Hepatocyte (in vitro differentiated cells): ENCODE data around the gene TGM3. TPM values are rescaled to one million over a fixed set of nuclear protein-coding genes. Genes with fewer than 3 reads are reported as not detected.

Source experiments
- DNase-seq: peaks from one replicate; pipeline ENCODE4 v3.0.0-alpha.2; 2016; ENCODE audit warnings: low spot score
- H2AFZ ChIP-seq: fragments of 200-600 bp; sonication (generic); 2 replicates; pipeline ENCODE4 v1.6.0; 2016; ENCODE audit warnings: antibody characterized with exemption, mild to moderate bottlenecking
- H3K27ac ChIP-seq: fragments of 200-600 bp; sonication (generic); 2 replicates; pipeline ENCODE4 v1.5.1; 2016; ENCODE audit warnings: mild to moderate bottlenecking
- H3K27me3 ChIP-seq: fragments of 200-600 bp; sonication (generic); 2 replicates; pipeline ENCODE4 v1.6.1; 2016
- H3K36me3 ChIP-seq: fragments of 200-600 bp; sonication (generic); replicated peaks from 2 replicates; pipeline ENCODE4 v1.5.1; 2016; ENCODE audit warnings: low read depth; ENCODE audit not compliant: insufficient read depth
- H3K4me1 ChIP-seq: fragments of 200-600 bp; sonication (generic); 2 replicates; pipeline ENCODE4 v1.5.1; 2016; ENCODE audit warnings: mild to moderate bottlenecking, moderate library complexity; ENCODE audit not compliant: insufficient read depth
- H3K4me2 ChIP-seq: fragments of 200-600 bp; sonication (generic); 2 replicates; pipeline ENCODE4 v1.6.0; 2016
- H3K4me3 ChIP-seq: fragments of 200-600 bp; sonication (generic); 2 replicates; pipeline ENCODE4 v1.5.1; 2016; ENCODE audit warnings: mild to moderate bottlenecking
- H3K79me2 ChIP-seq: fragments of 200-600 bp; sonication (generic); 2 replicates; pipeline ENCODE4 v1.6.0; 2017; ENCODE audit warnings: mild to moderate bottlenecking
- H3K9me2 ChIP-seq: fragments of 200-600 bp; sonication (generic); replicated peaks from 2 replicates; pipeline ENCODE4 v1.6.0; 2017; ENCODE audit warnings: mild to moderate bottlenecking; ENCODE audit not compliant: insufficient read depth
- H3K9me3 ChIP-seq: fragments of 200-600 bp; sonication (generic); 2 replicates; pipeline ENCODE4 v1.5.1; 2016; ENCODE audit warnings: low read depth, mild to moderate bottlenecking
- H4K20me1 ChIP-seq: fragments of 200-600 bp; sonication (generic); 2 replicates; pipeline ENCODE4 v1.6.0; 2016; ENCODE audit warnings: mild to moderate bottlenecking; ENCODE audit not compliant: insufficient read depth, poor library complexity, severe bottlenecking
- CTCF ChIP-seq: fragments of 200-600 bp; sonication (generic); IDR thresholded peaks from 2 replicates; pipeline ENCODE4 v1.5.1; 2016; ENCODE audit warnings: antibody characterized with exemption, mild to moderate bottlenecking; ENCODE audit not compliant: poor library complexity
- EZH2 ChIP-seq: fragments of 200-600 bp; sonication (generic); IDR thresholded peaks from 2 replicates; pipeline ENCODE4 v1.6.1; 2016; ENCODE audit warnings: antibody characterized with exemption, mild to moderate bottlenecking, borderline replicate concordance
- EZH2phosphoT487 ChIP-seq: fragments of 200-600 bp; sonication (generic); IDR thresholded peaks from one replicate; pipeline ENCODE4 v1.6.1; 2018; ENCODE audit warnings: antibody characterized with exemption, mild to moderate bottlenecking, low read depth, moderate library complexity; ENCODE audit not compliant: unreplicated experiment, severe bottlenecking
- WGBS: methylation state at CpG from one replicate; pipeline ENCODE4 v1.1.6; 2016; ENCODE audit warnings: low lambda C conversion rate; ENCODE audit errors: missing lambda C conversion rate; 5-methylcytosine and 5-hydroxymethylcytosine counted together
- polyA plus RNA-seq: library from polyadenylated mRNA; unstranded; fragments of >200 nt; fragmentation: Nextera tagmentation; extraction: Ambion mirVana; gene quantifications from 2 replicates; pipeline ENCODE4 v1.2.1, GENCODE V29; 2016
- total RNA-seq: library from RNA; depleted of rRNA; stranded (reverse); fragments of >200 nt; gene quantifications from 2 replicates; pipeline ENCODE4 v1.2.3, GENCODE V29; 2014

TGM3 gene
- total and polyA plus RNA-seq, 2 experiments from 2014 or later: 0.15 to 0.23 TPM

GRCh38 chr20:2300420-2300819 is 4.6 kb downstream of the TGM3 start:
- Histone ChIP-seq H3K79me2 (no peaks in the 10 kb centered on the region), H3K4me3 (no peak overlapping the region), H3K9me2 (no peaks in the 10 kb centered on the region), H3K27me3 (no peaks in the 10 kb centered on the region), H2AFZ (no peak overlapping the region), H4K20me1 (no peaks in the 10 kb centered on the region), H3K9me3 (no peaks in the 10 kb centered on the region), H3K36me3 (no peaks in the 10 kb centered on the region), H3K4me2 (no peak overlapping the region), H3K4me1 (peaks cover 18% of the 10 kb centered on the region), H3K27ac (peak overlapping the region; percentile 57)
- DNase-seq: peak; percentile 22
- TF ChIP-seq CTCF: no peak
- TF ChIP-seq EZH2: no peak
- no peak for TF ChIP-seq EZH2phosphoT487
- WGBS: 67% methylated on average over 3 of the region's 3 CpGs

DNA sequence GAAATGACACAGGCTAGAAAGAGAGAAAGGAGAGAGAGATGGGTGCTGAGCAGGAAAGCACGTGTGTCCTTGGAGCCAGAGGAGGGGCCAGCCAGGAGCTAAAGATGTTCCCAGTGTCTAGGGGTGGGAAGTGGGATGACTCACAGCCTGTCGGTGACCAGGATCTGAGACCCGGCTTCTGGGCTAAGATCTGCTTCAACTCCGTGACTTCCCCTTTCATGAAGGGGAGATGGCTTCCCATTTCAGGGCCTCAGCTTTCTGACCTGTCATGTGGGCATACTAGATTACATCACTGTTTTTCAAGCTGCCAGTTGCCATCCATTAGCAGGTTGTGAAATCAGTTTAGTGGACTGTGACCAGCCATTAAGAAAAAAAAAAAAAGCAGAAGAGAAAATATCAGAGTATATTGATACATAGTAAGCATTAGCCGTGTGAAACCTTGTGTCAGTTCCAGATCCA is 5.4 kb downstream of the TGM3 start:
- H3K9me2 ChIP-seq: no peaks in the 10 kb centered on the region
- TF ChIP-seq EZH2phosphoT487: no peak
- no peak for TF ChIP-seq EZH2
- TF ChIP-seq CTCF: no peak
- 51% methylated on average over 5 of the region's 5 CpGs for WGBS
- H3K36me3 ChIP-seq: no peaks in the 10 kb centered on the region
- peak; percentile 55 for DNase-seq
- H2AFZ ChIP-seq: no peak overlapping the region
- H4K20me1 ChIP-seq: no peaks in the 10 kb centered on the region
- H3K27ac ChIP-seq: peak overlapping the region; percentile 57
- H3K4me3 ChIP-seq: no peak overlapping the region
- H3K4me2 ChIP-seq: no peak overlapping the region
- H3K4me1 ChIP-seq: peaks cover 18% of the 10 kb centered on the region
- H3K79me2 ChIP-seq: no peaks in the 10 kb centered on the region
- no peaks in the 10 kb centered on the region for H3K27me3 ChIP-seq
- H3K9me3 ChIP-seq: no peaks in the 10 kb centered on the region

DNA sequence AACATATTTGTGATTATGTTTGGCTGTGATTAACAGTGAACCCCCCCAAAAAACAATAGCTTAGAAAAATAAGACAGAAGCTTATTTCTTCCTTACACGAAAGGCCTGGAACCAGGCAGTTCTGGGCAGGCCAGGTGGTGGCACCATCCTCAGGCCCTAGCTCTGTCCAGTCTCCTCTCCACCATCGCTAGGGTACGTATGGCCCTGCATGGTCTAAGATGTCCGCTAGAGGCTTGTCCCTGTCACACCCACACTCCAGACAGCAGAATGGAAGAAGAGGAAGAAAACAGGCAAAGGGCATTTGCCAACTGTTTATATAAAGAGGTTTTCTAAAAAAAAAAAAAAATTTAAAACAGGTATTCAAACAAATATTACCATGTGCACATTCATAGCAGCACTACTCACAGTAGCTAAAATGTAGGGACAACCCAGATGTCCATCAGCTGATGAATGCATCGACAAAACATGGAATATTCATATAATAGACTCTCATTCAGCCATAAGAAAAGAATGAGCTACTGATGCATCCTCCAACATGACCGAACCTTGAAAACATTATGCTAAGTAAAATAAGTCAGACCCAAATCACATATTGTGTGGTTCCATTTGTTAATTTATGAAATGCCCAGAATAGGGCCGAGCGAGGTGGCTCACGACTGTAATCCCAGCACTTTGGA is 6.7 kb downstream of the TGM3 start:
- WGBS: 80% methylated on average over 9 of the region's 9 CpGs

More for the DNA sequence above, 6.7 kb downstream of the TGM3 start:
- Histone ChIP-seq H3K9me2 (no peaks in the 10 kb centered on the region), H2AFZ (no peak overlapping the region), H4K20me1 (no peaks in the 10 kb centered on the region), H3K4me1 (peaks cover 18% of the 10 kb centered on the region), H3K27me3 (no peaks in the 10 kb centered on the region), H3K36me3 (no peaks in the 10 kb centered on the region), H3K9me3 (no peaks in the 10 kb centered on the region), H3K27ac (no peak overlapping the region), H3K79me2 (no peaks in the 10 kb centered on the region), H3K4me2 (no peak overlapping the region), H3K4me3 (no peak overlapping the region)
- DNase-seq: no peak
- no peak for TF ChIP-seq EZH2phosphoT487
- TF ChIP-seq CTCF: no peak
- no peak for TF ChIP-seq EZH2
